ENCODE measurements around the gene ANKRD6.

ANKRD6 gene

DNA sequence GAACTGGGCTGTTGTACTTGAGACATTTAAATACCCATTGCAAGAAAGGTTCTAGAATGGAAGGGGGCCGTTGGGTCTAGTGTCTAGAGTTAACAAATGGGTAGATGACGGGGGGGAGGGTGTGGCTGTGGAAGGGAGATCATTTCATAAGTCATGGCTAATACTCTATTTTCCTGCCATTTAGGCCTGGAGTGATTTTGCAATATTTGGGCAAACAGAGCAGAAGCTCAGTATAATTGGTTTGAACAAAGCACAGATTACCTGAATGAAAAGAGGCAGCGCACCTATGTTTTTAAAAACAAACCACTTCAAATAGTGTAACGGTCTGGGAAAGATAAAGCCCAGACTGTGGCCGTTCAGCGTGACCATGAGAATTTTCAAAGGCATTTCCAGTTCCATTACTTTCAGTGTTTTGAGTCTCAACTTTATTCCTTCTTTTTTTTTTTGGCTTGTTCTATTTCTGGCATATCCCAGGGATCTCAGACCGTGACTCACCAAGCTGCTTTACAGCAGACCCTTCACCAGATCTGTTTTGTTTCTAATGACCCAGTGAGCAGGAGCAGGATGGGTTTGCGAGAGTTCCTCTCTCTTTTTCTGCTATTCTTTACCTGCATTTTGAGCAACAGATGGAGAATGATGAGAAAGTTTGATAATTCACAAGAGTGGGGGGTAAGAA is 131.9 kb downstream of the ANKRD6 start:
- DNase-seq (ENCODE audit: low read depth) = no peak

DNA sequence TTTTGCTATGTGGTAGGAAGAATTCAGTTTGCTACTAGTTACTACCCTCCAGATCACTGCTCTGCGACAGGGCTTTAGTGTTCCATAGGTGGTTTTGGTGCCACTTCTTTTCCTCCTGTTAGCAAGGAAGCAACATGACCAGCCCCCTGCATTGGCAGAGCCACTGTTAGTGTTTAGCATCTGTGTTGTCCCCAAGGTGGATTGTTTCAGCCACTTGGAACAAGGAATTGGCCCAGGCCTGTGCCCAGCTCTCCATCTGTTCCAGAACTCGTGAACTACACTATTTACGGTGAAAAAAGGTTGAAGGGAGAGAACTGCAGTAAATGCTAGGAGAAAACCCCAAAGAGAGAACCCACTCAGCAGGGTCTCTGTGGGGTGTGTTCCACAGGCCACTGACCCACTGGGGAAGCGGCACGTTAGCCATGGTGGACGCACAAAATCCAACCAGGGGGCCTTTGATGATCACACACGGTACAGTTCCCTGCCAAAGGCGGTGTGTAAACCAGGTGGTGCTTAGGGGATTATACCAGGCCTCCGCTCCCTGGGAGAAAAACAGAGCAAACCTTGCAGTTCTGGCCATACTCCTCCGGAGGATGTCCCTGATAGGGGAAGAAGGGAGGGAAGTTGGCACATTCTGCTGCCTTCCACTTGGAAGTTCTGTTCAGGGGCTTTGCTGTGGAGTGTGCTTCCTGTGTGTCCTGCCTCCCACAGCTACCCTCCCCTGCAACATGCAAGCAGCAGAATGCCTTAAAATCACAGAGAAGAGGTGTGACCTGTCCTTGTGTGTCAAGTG is 133.3 kb downstream of the ANKRD6 start:
- no peak for DNase-seq (ENCODE audit: low read depth)

DNA sequence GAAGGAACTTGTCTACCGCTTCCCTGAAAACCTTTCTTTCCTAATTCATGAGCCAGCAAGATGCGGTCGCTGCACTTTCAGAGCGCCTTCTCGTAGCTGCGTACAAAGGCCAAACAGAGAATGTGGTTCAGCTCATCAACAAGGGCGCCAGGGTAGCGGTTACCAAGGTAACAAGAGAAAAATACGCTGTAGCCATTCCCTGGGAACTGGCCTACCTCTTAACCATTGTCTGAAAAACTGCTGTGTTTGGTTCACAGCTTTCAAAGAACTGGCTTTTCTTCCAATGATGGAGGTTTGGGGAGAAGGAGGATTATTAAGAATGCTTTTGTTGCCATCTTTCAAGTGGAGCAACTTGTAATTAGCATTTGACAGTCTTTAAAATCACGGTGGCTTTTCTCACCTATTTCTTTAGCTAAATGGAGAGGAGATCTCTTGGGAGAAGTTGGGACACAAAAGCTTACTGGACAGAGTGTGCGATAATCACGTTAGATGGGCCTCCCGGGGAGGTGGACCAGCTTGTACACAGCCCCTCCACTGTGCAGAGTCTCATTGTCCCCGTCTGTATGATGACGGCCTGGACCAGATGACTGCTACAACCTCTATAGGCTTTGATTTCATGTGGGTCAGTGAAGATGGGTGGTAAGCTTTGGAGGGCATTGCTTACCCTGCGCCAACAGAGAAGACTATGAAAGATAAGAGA is 134.1 kb downstream of the ANKRD6 start:
- DNase-seq (ENCODE audit: low read depth) = no peak

DNA sequence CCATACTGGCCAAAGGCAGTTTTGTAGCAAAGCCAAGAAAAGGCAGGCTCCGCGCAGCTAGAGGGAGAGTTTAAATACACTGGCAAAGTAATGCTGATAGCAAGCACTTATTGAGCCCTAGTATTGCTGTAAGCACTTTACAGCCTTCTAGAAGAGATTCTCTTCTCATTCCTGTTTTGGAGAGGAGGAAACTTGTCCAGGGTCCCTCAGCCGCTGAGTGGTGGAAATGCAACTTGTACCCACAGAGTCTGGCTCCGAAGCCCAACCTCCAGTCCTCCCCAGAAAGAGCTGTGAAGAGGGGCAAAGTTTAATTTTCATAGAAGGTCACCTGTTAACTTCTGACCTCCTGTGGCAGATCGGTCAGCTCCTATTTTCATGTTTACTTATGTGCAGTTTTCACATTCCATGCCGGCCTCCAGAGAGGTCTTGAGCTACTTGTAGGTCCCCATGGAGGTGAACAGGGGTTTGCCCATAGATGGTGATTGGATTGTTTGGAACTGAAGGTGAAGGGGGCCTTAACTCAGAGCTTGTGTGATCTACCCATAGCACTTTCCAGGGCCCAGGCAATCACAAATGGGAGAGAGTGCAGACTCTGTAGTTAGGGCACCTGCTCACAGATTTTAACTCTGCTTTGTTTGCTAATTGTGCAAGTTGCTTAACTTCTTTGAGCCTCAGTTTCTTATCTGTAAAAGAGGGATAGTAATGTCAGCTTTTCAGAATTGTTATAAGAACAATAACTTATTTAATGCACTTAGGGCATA is 134.9 kb downstream of the ANKRD6 start:
- no peak for DNase-seq (ENCODE audit: low read depth)

DNA sequence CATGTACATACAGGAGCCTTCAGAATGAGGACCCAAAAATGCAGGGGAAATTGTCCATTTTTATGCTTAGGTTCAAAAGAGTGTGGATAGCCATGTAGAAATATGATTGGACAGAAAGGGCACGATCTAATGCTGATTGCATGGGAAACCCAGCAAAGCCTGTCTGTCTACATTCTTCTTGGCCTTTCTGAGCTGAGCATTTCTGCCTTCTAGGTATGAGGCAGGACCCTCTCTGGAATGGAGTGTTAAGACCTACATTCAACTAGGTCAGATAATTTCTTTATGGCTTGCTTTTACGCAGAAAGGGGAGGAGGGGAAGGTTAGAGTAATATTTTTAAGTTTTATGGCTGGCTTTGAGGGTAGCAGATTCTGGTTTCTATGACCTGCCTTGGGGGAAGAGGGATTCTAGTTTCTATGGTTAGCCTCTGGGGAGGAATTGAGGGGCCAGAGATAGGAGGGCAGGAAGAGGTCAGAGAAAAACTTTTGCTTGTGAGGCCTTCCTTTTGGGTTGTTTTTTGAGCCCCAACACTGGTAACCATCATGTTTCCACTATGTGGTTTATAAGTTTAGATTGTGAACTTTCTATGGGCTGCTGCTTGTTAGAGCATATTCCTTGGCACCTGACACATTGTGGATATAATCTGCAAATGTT is 142.1 kb downstream of the ANKRD6 start:
- no peak for DNase-seq (ENCODE audit: low read depth)

DNA sequence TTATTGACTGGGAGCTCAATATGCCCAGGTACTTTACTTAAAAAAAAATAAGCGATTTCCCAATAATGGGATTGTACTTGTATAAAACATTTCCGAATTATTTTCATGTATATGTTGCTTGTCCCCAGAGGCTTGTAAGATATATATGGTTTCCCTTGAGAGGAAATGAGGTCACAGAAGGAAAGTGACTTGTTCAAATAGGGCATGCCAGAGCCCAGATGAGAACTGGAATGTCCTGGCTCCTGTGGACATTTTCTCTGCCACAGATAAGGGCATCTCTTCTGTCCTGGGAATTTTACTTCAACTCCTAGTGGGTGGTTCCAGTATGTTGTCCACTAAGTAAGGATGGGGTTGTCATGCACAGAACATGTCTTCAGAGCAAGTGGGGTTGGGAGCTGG is 142.6 kb downstream of the ANKRD6 start:
- no peak for DNase-seq (ENCODE audit: low read depth)

DNA sequence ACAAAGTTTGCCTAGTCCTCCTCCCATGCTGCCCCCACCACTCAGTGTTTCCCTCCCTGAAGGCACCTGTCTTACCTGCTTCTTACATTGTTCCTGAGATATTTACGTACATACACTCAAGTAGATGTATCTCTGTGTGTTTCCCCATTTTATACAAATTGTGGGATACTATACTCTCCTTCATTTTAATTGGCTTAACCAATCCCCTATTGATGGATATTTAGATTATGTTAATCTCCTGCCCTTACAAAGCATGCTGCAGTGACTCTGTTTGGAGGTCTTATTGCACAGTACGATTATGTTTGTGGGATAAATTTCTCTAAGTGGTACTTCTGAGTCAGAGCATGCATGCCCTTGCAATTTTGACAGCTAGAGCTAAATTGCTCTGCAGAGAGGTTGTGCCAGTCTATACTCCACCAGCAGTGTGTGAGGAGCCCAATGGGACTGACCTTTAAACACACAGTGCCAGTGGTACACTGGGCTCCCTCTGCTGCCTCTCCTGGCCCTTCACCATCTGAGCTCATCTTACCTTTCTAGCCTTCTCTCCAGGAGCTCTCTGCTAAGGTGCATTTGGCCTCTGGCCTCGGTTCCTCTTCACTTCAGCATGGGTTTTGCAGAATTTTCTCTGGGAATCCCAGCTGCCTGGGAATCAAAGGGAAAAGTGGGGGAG is 148.2 kb downstream of the ANKRD6 start:
- DNase-seq (ENCODE audit: low read depth) = no peak

DNA sequence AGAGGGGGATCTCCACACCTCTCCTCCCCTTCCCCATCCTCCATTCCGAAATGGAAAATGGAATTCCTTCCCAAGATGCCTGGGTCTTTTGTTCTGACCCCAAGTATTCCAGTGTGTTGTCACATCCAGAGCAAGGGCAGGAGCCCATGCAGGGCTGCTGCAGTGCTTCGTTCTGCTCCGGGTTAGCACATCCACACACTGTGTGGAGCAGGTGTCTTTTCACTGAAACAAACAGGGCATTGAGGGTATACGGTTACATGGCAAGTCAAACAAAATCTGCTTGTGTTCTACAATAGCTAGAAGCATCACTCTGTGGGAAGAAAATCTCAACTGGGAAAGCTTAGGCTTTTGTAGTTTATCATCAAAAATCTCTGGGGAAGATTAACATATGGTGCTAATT is 148.7 kb downstream of the ANKRD6 start:
- no peak for DNase-seq (ENCODE audit: low read depth)

DNA sequence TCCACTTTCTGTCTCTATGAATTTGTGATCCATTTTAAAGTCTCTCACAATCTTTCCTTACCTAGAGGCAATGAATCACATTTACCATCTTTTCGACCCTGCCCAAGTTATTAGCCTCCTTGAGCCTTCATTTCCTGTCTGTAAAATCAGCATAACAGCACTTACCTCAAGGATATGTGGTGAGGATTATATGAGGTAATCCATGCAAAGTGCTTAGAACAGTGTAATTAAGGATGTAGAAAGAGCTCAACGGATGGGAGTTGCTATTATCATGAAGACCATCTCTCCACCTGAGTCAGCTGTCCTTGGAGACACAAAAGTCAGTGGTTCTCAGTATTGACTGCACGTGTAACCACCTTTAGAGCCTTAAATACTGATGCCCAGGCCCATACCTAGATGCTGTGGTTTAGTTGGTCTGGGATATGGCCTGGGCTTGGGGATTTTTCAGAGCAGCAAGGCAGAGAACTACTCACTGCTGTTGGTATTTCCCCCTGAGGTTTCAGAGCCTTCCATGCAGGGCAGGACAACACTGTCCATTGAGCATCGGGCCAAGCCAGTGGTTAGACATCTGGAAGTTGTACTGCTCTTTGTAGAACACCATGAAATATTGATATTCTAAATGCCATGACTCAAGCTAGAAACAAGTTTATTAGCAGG is 149.8 kb downstream of the ANKRD6 start:
- DNase-seq (ENCODE audit: low read depth) = no peak

DNA sequence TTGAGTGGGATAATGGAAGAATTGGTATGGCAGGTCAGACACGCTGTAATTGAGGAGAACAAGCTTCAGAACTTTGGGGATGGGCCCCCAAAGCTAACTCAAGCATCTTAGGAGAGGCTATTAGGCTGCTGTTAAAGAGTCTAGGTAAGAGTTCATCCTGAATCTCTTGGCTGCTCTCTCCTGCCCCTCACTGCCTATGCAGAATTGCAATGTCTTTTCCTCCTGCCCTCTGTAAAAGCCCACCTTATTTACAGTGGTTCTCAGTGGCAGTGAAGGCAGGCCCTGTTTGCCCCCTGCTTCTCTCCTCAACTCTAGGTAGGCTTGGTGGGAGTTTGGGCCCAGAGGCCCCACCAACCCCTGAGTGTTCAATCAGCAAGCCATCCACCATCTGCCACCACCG is 150.6 kb downstream of the ANKRD6 start:
- no peak for DNase-seq (ENCODE audit: low read depth)

DNA sequence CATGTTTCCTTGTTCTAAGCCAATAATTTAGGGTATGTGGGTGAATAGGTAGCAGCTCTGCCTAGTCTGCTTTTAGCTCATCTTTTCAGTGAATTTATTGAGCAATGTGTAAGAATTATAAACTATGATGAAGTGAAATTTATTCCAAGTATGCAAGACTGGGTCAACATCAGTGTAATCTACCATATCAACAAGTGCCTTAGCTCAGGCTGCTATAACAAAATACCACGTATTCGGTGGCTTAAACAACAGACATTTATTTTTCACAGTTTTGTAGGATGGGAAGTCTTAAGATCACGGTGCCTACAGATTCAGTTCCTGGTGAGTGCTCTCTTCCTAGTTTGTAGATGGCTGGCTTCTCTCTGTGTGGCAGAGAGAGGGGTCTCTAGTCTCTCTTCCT is 151.6 kb downstream of the ANKRD6 start:
- DNase-seq (ENCODE audit: low read depth) = no peak

DNA sequence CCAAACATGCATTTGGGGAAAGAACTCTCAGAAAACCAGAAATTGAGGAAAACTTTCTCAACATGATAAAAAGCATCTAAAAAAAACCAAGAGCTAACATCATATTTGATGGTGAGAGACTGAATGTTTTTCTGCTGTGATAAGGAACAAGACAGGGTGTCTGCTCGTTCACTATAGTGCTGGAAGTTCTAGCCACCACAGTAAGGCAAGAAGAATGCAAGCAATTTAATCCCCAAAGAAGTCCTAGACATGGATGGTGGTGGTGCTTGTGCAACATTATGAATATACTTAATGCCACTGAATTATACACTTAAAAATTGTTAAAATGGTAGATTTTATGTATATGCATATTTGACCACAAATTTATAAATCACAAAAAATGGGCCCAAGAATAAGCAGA is 152.2 kb downstream of the ANKRD6 start:
- DNase-seq (ENCODE audit: low read depth) = no peak

DNA sequence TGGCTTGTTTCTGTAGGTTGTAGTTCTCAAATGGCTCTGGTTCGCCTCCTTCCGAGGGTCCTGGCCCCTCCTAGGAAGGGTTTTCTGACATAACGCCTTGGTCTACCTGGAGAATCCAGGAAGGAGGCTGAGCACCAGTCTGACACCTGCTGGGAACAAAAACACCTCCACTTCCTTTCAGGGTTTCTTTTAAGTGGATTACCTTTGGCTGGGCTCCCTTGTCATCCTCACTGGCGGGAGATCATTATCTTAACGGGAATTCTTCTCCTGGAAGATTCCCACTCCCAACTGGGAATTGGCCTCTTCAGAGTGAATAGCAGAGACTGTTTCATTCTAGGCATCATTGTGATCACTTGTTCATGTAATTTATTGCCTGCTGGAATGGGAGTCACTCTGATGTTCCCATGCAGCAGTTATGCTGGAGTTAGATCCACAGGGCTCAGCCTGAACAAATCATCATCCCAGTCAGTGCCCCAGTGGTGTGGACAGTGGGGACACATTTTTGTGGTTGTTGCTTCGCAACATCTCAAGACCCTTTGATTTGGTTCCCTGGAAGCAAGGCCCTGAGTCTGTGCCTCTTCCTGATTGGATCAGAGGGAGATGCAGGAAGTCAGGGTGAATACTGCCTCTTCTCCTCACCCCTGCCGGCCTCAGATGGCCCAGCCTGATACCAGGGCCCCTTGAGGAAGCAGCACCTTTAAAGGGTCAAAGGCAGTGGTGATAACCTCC is 156.5 kb downstream of the ANKRD6 start:
- no peak for DNase-seq (ENCODE audit: low read depth)

DNA sequence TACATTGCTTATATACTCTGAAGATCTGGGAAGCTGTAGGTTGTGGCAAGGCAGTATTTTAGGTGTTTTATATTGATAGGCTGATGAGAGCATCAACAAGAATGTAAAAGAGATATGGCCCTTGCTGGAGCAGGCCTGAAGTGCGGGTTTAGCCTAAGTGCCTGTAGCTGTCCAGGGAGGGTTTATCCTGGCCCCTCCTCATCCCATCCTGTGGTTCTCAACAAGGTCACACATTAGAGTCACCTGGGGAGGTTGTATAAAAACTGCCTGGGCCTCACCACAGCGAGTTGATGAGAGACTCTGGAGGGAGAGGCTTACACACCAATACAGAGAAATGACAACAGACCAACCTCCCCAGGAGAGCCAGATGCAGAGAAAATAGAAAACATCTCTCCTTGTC is 157.2 kb downstream of the ANKRD6 start:
- DNase-seq (ENCODE audit: low read depth) = no peak

DNA sequence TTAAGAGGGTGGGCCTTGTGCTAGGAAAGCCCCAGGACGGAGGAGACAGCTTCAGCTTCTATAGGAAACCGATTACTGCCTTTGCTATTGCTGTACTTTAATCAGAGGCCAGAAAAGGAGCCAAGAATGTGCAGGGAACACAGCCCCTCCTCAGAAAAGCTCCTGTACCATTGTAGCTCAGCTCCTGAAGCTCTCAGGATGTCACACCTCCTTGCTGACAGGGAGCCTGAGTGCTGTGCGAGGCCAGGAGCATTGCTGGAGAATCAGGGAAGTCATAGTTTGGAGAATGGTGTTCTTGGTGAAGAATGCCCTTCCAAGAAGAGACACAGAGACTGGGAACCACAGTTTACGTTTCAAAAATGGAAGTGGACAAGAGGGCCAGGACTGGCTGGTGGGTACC is 158.8 kb downstream of the ANKRD6 start:
- DNase-seq (ENCODE audit: low read depth) = no peak

DNA sequence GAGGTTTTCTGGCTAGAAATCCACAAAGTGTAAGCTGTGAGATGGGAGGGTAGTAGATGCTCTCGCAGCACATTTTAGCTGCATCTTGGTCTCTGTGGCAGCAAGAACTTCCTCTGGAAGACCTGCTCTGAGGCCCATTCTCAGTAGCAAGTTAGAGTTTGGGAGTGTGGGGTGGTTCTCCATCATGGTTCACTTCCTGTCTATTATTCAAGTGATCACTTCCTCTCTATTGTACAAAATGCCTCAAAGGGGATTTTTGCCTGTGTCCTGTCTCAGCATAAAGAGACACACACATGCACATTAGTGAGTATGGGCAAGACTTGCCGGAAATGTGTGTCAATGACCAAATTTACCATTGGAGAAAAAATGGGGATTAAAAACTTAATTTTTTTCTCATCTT is 163.1 kb downstream of the ANKRD6 start:
- DNase-seq (ENCODE audit: low read depth) = no peak

DNA sequence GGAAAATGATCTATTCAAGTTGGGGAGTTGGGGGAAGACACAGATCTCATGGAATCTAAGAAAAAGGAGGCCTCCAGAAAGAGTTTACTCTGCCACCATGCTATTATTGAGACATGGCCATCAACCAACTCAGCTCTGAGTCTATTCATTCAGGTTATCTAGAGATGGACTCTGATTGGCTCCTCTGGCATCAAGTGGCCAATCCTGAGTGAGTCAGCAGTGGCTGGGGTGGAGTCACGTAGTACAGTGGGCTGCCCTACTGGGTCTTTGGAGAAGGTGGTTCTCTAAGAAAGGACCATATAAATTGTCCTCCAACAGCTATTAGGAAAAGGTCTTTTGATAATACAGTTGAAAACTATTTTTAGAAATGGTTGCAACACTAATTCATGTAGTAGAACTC is 163.5 kb downstream of the ANKRD6 start:
- no peak for DNase-seq (ENCODE audit: low read depth)

DNA sequence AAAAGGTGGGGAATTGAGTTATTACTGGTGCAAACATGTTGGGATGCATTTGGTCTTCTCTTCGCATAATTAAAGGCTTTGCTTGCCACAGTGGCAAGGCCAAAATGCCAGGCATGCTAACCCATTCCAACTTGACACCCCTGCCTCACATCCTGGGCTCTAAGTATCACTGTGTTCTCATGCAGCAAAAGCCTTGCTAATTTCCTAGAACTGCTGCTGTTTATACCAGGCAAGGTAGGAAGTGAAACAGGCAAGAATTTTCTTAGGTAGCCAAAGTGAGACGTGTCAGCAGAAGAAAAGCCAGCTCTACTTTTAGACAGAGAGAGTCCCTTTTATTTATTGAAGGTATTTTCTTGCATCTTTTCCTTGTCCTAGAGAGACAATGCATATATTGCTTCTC is 164.4 kb downstream of the ANKRD6 start:
- DNase-seq (ENCODE audit: low read depth) = no peak

DNA sequence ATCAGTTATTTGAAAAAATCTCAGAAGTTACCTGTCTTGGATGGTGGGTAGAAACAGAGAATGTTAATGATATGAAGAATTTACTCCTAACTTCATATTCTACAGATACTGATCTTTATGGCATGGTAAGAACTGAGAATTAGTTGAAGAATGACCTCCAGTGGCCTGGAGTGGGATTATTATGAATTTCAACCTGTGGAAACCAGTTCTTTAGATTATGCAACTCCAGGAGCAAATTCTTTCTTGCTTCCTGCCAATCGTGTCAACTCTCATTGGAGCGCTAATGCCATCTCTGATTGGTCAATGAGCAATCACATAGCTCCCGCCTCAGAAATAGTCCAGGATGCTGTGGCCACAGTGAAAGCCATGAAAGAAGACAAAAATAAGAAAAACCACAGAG is 165.0 kb downstream of the ANKRD6 start:
- no peak for DNase-seq (ENCODE audit: low read depth)

DNA sequence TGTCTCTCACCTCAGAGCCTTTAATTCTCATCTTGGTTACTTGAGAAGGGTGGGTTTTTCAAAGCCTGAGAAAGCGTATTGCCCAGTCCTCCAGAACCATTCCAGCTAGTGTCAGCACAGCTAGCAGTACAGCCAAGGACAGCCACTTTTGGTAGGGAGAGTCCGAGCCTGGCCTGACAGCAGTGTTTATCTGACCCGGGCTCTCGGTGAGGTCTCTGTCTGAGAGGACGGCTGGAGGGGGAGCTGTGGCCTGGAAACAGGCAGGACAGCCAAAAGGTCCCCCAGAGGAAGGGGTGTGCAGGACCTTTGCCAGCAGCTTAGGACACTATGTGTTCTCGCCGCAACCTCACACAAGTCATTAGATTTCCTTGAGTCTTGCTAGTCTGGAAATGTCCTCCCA is 166.8 kb downstream of the ANKRD6 start:
- DNase-seq (ENCODE audit: low read depth) = no peak

Measured in activated T-helper 1 cell treated with Interleukin-2 at 50 U/mL for 16 hours (primary cell).